ENCODE measurements around the gene MBOAT1.

The MBOAT1 gene

GRCh38 chr6:20229881-20230280 is 17.6 kb upstream of the MBOAT1 start:
- TF ChIP-seq TAF1 (IDR thresholded peaks at IDR 0.05; ENCODE audit: borderline replicate concordance, insufficient read depth, low read length), result no peak
- TF ChIP-seq, protein P1, sequence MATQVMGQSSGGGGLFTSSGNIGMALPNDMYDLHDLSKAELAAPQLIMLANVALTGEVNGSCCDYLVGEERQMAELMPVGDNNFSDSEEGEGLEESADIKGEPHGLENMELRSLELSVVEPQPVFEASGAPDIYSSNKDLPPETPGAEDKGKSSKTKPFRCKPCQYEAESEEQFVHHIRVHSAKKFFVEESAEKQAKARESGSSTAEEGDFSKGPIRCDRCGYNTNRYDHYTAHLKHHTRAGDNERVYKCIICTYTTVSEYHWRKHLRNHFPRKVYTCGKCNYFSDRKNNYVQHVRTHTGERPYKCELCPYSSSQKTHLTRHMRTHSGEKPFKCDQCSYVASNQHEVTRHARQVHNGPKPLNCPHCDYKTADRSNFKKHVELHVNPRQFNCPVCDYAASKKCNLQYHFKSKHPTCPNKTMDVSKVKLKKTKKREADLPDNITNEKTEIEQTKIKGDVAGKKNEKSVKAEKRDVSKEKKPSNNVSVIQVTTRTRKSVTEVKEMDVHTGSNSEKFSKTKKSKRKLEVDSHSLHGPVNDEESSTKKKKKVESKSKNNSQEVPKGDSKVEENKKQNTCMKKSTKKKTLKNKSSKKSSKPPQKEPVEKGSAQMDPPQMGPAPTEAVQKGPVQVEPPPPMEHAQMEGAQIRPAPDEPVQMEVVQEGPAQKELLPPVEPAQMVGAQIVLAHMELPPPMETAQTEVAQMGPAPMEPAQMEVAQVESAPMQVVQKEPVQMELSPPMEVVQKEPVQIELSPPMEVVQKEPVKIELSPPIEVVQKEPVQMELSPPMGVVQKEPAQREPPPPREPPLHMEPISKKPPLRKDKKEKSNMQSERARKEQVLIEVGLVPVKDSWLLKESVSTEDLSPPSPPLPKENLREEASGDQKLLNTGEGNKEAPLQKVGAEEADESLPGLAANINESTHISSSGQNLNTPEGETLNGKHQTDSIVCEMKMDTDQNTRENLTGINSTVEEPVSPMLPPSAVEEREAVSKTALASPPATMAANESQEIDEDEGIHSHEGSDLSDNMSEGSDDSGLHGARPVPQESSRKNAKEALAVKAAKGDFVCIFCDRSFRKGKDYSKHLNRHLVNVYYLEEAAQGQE (IDR thresholded peaks at IDR 0.05; ENCODE audit: insufficient read depth in 1 of 2, low read depth in 2 of 2, low read length in 2 of 2), result no peak
- TF ChIP-seq FOXP2 (optimal IDR thresholded peaks at IDR 0.05; ENCODE audit: borderline replicate concordance, extremely low read depth, extremely low read length, insufficient read depth), result no peak
- TF ChIP-seq SIN3A (IDR thresholded peaks at IDR 0.05; ENCODE audit: borderline replicate concordance, insufficient read depth, low read length), result no peak
- TF ChIP-seq POLR2AphosphoS5 (IDR thresholded peaks at IDR 0.05; ENCODE audit: low read depth, low read length), result no peak

DNA sequence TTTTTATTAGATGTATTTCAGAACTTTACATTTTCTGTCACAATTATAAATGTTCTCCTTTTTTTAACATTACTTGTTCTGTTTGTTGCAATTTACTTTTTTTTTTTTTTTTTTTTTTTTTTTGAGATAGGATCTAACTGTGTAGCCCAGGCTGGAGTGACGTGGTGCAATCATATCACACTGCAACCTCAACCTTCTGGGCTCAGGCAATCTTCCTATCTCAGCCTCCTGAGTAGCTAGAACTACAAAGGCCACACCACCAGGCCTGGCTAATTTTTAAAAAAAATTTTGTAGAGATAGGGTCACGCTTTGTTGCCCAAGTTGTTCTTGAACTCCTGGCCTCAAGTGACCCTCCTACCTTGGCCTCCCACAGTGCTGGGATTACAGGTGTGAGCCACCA is 15.1 kb upstream of the MBOAT1 start:
- TF ChIP-seq SIN3A (IDR thresholded peaks at IDR 0.05; ENCODE audit: borderline replicate concordance, insufficient read depth, low read length) (no peak), TAF1 (IDR thresholded peaks at IDR 0.05; ENCODE audit: borderline replicate concordance, insufficient read depth, low read length) (no peak), POLR2AphosphoS5 (IDR thresholded peaks at IDR 0.05; ENCODE audit: low read depth, low read length) (no peak), FOXP2 (optimal IDR thresholded peaks at IDR 0.05; ENCODE audit: borderline replicate concordance, extremely low read depth, extremely low read length, insufficient read depth) (no peak)
- TF ChIP-seq, protein P1 (IDR thresholded peaks at IDR 0.05; ENCODE audit: insufficient read depth in 1 of 2, low read depth in 2 of 2, low read length in 2 of 2), result no peak

GRCh38 chr6:20223141-20223540 is 10.9 kb upstream of the MBOAT1 start:
- TF ChIP-seq, protein P1 (IDR thresholded peaks at IDR 0.05; ENCODE audit: insufficient read depth in 1 of 2, low read depth in 2 of 2, low read length in 2 of 2), result no peak
- no peak for TF ChIP-seq TAF1 (IDR thresholded peaks at IDR 0.05; ENCODE audit: borderline replicate concordance, insufficient read depth, low read length)
- no peak for TF ChIP-seq POLR2AphosphoS5 (IDR thresholded peaks at IDR 0.05; ENCODE audit: low read depth, low read length)
- TF ChIP-seq FOXP2 (optimal IDR thresholded peaks at IDR 0.05; ENCODE audit: borderline replicate concordance, extremely low read depth, extremely low read length, insufficient read depth), result no peak
- no peak for TF ChIP-seq SIN3A (IDR thresholded peaks at IDR 0.05; ENCODE audit: borderline replicate concordance, insufficient read depth, low read length)

- TF ChIP-seq POLR2AphosphoS5 (IDR thresholded peaks at IDR 0.05; ENCODE audit: low read depth, low read length) (no peak), SIN3A (IDR thresholded peaks at IDR 0.05; ENCODE audit: borderline replicate concordance, insufficient read depth, low read length) (no peak), FOXP2 (optimal IDR thresholded peaks at IDR 0.05; ENCODE audit: borderline replicate concordance, extremely low read depth, extremely low read length, insufficient read depth) (no peak), TAF1 (IDR thresholded peaks at IDR 0.05; ENCODE audit: borderline replicate concordance, insufficient read depth, low read length) (no peak)
- TF ChIP-seq, protein P1 (IDR thresholded peaks at IDR 0.05; ENCODE audit: insufficient read depth in 1 of 2, low read depth in 2 of 2, low read length in 2 of 2), result no peak
Observed at GRCh38 chr6:20221421-20221820, 9.2 kb upstream of the MBOAT1 start.

- TF ChIP-seq, protein P1 (IDR thresholded peaks at IDR 0.05; ENCODE audit: insufficient read depth in 1 of 2, low read depth in 2 of 2, low read length in 2 of 2), result no peak
- TF ChIP-seq POLR2AphosphoS5 (IDR thresholded peaks at IDR 0.05; ENCODE audit: low read depth, low read length) (no peak), SIN3A (IDR thresholded peaks at IDR 0.05; ENCODE audit: borderline replicate concordance, insufficient read depth, low read length) (no peak), FOXP2 (optimal IDR thresholded peaks at IDR 0.05; ENCODE audit: borderline replicate concordance, extremely low read depth, extremely low read length, insufficient read depth) (no peak), TAF1 (IDR thresholded peaks at IDR 0.05; ENCODE audit: borderline replicate concordance, insufficient read depth, low read length) (no peak)
Observed at GRCh38 chr6:20220359-20220758, 8.1 kb upstream of the MBOAT1 start.
